Loucy (cell line): ENCODE data around the gene PDE4A.

Experiments
- H2AFZ ChIP-seq: fragments of 200-600 bp; sonication (generic); 2 replicates; pipeline ENCODE4 v1.6.0; 2016; ENCODE audit warnings: antibody characterized with exemption, mild to moderate bottlenecking, low read length, moderate library complexity
- H3F3A ChIP-seq: fragments of 200-600 bp; 2 replicates; pipeline ENCODE4 v1.6.0; 2016; ENCODE audit warnings: antibody characterized with exemption, low read depth, mild to moderate bottlenecking
- H3K27me3 ChIP-seq: fragments of 200-600 bp; sonication (generic); 2 replicates; pipeline ENCODE4 v1.6.1; 2014; ENCODE audit warnings: low read length, mild to moderate bottlenecking; ENCODE audit not compliant: insufficient read depth, poor library complexity, severe bottlenecking
- H3K36me3 ChIP-seq: fragments of 200-600 bp; sonication (generic); 2 replicates; pipeline ENCODE4 v1.6.1; 2016; ENCODE audit warnings: low read length; ENCODE audit not compliant: insufficient read depth
- H3K4me1 ChIP-seq: fragments of 200-600 bp; sonication (generic); 2 replicates; pipeline ENCODE4 v1.5.1; 2014; ENCODE audit warnings: low read length, mild to moderate bottlenecking; ENCODE audit not compliant: insufficient read depth, poor library complexity, severe bottlenecking
- H3K4me2 ChIP-seq: fragments of 200-600 bp; sonication (generic); 2 replicates; pipeline ENCODE4 v1.6.0; 2014; ENCODE audit warnings: antibody characterized with exemption, low read length, low read depth, mild to moderate bottlenecking; ENCODE audit not compliant: poor library complexity, severe bottlenecking
- H3K4me3 ChIP-seq: fragments of 200-600 bp; sonication (generic); 2 replicates; pipeline ENCODE4 v1.5.1; 2014; ENCODE audit warnings: low read length, mild to moderate bottlenecking, mixed read lengths; ENCODE audit not compliant: poor library complexity, severe bottlenecking
- H3K79me2 ChIP-seq: fragments of 200-600 bp; sonication (generic); 2 replicates; pipeline ENCODE4 v1.6.1; 2014; ENCODE audit warnings: low read length; ENCODE audit not compliant: insufficient read depth
- H3K9ac ChIP-seq: fragments of 200-600 bp; sonication (generic); 2 replicates; pipeline ENCODE4 v1.6.0; 2014; ENCODE audit warnings: mild to moderate bottlenecking, low read depth, low read length, moderate library complexity; ENCODE audit not compliant: poor library complexity, severe bottlenecking
- H3K9me2 ChIP-seq: fragments of 200-600 bp; sonication (generic); replicated peaks from 2 replicates; pipeline ENCODE4 v1.6.1; 2016; ENCODE audit warnings: low read depth, low read length, mixed read lengths
- H3K9me3 ChIP-seq: fragments of 200-600 bp; sonication (generic); 2 replicates; pipeline ENCODE4 v1.6.1; 2014; ENCODE audit warnings: mild to moderate bottlenecking, antibody characterized with exemption, low read length, low read depth; ENCODE audit not compliant: insufficient read depth
- H4K20me1 ChIP-seq: fragments of 200-600 bp; sonication (generic); 2 replicates; pipeline ENCODE4 v1.6.0; 2014; ENCODE audit warnings: antibody characterized with exemption, low read length, mild to moderate bottlenecking; ENCODE audit not compliant: insufficient read depth, poor library complexity, severe bottlenecking
- EZH2phosphoT487 ChIP-seq: fragments of 200-600 bp; IDR thresholded peaks from 2 replicates; pipeline ENCODE4 v1.6.1; 2018; ENCODE audit warnings: antibody characterized with exemption, mild to moderate bottlenecking, moderate library complexity, borderline replicate concordance
- TF ChIP-seq, protein P1 (sequence below): fragments of 200-600 bp; sonication (generic); conservative IDR thresholded peaks from 2 replicates; pipeline ENCODE4 v1.5.1; 2014; ENCODE audit warnings: mild to moderate bottlenecking, antibody characterized with exemption, low read length

PDE4A gene

DNA sequence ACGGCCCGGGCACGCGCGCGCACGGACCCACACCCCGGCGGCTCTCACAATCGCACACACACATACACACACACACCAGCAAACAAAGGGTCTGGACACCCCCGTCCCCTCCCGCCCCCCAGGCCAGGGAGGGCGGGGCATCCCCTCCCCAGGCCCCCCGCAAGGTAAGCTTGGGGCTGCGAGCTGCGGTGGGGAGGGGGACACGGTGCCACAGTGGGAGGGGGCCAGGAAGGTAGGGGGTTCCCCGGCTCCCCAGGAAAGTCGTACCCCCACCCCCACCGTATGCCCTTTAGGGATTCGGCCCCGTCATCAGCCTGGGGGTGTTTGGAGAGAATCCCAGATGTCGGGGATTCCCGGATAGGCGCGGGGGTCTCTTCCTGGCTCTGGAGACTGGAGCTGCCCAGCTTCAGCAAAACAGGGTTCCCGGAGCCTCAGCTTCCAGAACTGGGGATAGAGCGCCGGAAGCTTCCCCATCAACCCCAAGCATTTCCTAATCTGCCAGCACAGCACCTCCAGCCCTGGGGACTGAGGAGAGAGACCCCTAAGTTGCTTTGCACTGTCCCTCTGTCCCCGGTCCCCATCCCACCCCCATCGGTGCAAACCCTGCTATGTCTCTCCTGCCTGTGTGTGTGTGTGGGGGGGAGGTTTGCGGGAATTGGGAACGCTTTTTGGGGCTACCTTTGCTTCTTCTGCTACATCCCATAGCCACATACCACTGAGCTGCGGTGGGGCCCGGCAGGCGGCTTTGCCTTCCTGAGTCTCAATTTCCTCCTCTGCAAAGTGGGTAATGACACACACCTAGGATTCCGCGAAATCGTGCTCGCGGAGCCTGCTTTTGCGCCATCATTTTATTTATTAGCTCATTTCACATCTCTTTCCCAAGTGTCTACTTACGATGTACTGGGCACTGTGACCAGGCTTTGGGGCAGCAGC, 15.2 kb upstream of the PDE4A start:
- H3K36me3 ChIP-seq: no peaks in the 10 kb centered on the region
- peaks cover 32% of the 10 kb centered on the region for H3K79me2 ChIP-seq
- TF ChIP-seq EZH2phosphoT487: no peak
- TF ChIP-seq, protein P1, sequence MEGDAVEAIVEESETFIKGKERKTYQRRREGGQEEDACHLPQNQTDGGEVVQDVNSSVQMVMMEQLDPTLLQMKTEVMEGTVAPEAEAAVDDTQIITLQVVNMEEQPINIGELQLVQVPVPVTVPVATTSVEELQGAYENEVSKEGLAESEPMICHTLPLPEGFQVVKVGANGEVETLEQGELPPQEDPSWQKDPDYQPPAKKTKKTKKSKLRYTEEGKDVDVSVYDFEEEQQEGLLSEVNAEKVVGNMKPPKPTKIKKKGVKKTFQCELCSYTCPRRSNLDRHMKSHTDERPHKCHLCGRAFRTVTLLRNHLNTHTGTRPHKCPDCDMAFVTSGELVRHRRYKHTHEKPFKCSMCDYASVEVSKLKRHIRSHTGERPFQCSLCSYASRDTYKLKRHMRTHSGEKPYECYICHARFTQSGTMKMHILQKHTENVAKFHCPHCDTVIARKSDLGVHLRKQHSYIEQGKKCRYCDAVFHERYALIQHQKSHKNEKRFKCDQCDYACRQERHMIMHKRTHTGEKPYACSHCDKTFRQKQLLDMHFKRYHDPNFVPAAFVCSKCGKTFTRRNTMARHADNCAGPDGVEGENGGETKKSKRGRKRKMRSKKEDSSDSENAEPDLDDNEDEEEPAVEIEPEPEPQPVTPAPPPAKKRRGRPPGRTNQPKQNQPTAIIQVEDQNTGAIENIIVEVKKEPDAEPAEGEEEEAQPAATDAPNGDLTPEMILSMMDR: no peak
- peak overlapping the region; percentile 95 for H3K4me3 ChIP-seq
- H3K9me2 ChIP-seq: no peaks in the 10 kb centered on the region
- peaks cover 30% of the 10 kb centered on the region for H4K20me1 ChIP-seq
- peak overlapping the region; percentile 79 for H3K9ac ChIP-seq
- peaks cover 38% of the 10 kb centered on the region for H3K4me1 ChIP-seq
- no peaks in the 10 kb centered on the region for H3K27me3 ChIP-seq
- H2AFZ ChIP-seq: peak overlapping the region; percentile 93
- peak overlapping the region; percentile 98 for H3K4me2 ChIP-seq
- H3F3A ChIP-seq: peaks cover 8% of the 10 kb centered on the region; the same call in 1 of the 2 replicates
- no peaks in the 10 kb centered on the region for H3K9me3 ChIP-seq

GRCh38 chr19:10406191-10406590, 14.1 kb upstream of the PDE4A start:
- no peak overlapping the region for H3K4me3 ChIP-seq
- peaks cover 22% of the 10 kb centered on the region for H3K79me2 ChIP-seq
- H3K36me3 ChIP-seq: no peaks in the 10 kb centered on the region
- H3F3A ChIP-seq: peaks cover 8% of the 10 kb centered on the region; the same call in 1 of the 2 replicates
- H3K9ac ChIP-seq: no peak overlapping the region
- H4K20me1 ChIP-seq: peaks cover 19% of the 10 kb centered on the region
- H2AFZ ChIP-seq: no peak overlapping the region
- H3K4me2 ChIP-seq: no peak overlapping the region
- no peak for TF ChIP-seq EZH2phosphoT487
- TF ChIP-seq, protein P1: no peak
- no peaks in the 10 kb centered on the region for H3K9me3 ChIP-seq
- H3K4me1 ChIP-seq: peaks cover 31% of the 10 kb centered on the region
- H3K9me2 ChIP-seq: no peaks in the 10 kb centered on the region
- no peaks in the 10 kb centered on the region for H3K27me3 ChIP-seq

DNA sequence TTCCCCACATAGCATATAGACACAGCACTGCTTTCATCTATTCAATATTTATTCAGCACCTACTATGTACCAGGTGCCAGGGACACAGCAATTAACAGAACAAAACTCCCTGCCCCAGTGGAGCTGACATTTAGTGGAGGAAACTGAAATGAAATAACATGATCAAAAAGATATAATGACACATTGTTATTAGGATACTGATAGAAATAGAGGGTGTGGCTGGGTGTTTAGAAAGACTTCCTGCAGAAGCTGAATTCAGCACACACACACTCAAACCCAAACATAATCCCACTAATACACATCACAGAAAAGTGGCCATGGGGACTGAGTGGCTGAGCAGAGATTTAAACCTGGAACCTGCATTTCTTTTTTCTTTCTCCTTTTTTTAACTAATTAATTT, 13.2 kb upstream of the PDE4A start:
- Histone ChIP-seq H3K4me1 (peaks cover 25% of the 10 kb centered on the region), H3K27me3 (no peaks in the 10 kb centered on the region), H3K36me3 (no peaks in the 10 kb centered on the region), H3F3A (peaks cover 8% of the 10 kb centered on the region; the same call in 1 of the 2 replicates), H3K9ac (no peak overlapping the region), H3K4me2 (no peak overlapping the region), H2AFZ (no peak overlapping the region), H3K79me2 (peaks cover 13% of the 10 kb centered on the region), H3K9me2 (no peaks in the 10 kb centered on the region), H3K4me3 (no peak overlapping the region), H4K20me1 (peaks cover 10% of the 10 kb centered on the region), H3K9me3 (no peaks in the 10 kb centered on the region)
- TF ChIP-seq, protein P1: no peak
- no peak for TF ChIP-seq EZH2phosphoT487
